ENCODE measurements around the gene KCNH8.
"Not testable (repeated sequence)": the region's sequence is repeated elsewhere in the genome, so short reads cannot be mapped to it uniquely, and the experiment has no call there.

GRCh38 chr3:19229881-19230280 is 81.6 kb downstream of the KCNH8 start:
- not testable (repeated sequence) for TF ChIP-seq POLR2AphosphoS5, POLR2A (IDR thresholded peaks at IDR 0.05)
